ENCODE data around the gene S100A7A. TPM values are rescaled to one million over a fixed set of nuclear protein-coding genes. Genes with fewer than 3 reads are reported as not detected.

Gene S100A7A
- total and polyA plus RNA-seq, 8 donors: not detected

- intact Hi-C loops (cut with DNase I): no loop called here
- TF ChIP-seq CTCF (IDR thresholded peaks at IDR 0.05): no peak
- no peak for ATAC-seq
- no peak for DNase-seq
- H3K36me3 ChIP-seq: no peaks in the 10 kb centered on the region
- H3K27me3 ChIP-seq: no peaks in the 10 kb centered on the region
- H3K4me3 ChIP-seq: no peak overlapping the region
- no peaks in the 10 kb centered on the region for H3K9me3 ChIP-seq
- H3K27ac ChIP-seq: peak overlapping the region in 1 of 2 donors; percentile 85
- H3K4me1 ChIP-seq: peaks cover 0 to 63% of the 10 kb centered on the region in 2 donors
Observed at GRCh38 chr1:153372571-153372970, 43.7 kb upstream of the S100A7A start.

DNA sequence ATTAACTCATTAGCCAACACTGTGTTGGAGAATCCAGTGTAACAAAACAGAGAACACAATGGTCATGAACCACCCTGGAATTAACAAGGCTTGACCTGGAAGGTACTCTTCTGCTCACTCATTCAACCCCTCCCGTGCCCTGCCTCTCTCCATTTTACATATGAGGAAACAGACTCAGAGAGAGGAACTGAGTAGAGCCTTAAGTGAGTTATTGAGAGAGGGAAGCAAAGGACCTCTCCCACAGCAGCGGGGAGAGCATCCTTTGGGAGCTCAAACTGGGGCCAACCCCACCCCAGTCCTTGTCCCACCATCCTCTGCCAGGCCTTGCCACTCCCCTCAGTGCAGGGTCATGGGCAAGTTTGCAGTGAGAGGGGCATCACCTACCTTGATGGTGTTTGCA, 42.2 kb upstream of the S100A7A start:
- peaks cover 0 to 49% of the 10 kb centered on the region in 2 donors for H3K4me1 ChIP-seq
- intact Hi-C loops (cut with DNase I): no loop called here
- peak; percentile 38 for ATAC-seq
- H3K36me3 ChIP-seq: no peaks in the 10 kb centered on the region
- no peak for DNase-seq
- H3K27me3 ChIP-seq: no peaks in the 10 kb centered on the region
- peak overlapping the region in 1 of 2 donors; percentile 8 for H3K4me3 ChIP-seq
- H3K27ac ChIP-seq: peak overlapping the region in 1 of 2 donors; percentile 85
- no peak for TF ChIP-seq CTCF (IDR thresholded peaks at IDR 0.05)
- no peaks in the 10 kb centered on the region for H3K9me3 ChIP-seq

DNA sequence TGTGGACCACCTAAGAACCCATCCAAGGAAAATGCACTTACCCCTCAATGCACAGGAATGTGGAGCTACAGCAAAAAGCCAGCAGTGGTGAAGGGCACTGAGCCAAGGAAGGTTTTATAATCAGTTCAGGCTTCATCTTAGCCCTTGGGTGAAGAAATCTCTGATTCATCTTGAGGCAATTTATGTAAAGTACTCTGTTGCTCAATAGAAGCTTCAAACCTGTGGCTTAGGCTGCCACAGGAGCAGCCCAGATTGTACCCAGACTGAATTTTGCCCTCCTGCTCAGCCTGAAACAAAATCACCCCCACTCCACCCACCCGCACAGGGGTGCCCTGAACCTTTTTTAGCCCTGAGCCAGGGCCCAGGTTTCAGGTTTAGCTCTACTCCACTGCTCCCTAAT, 40.8 kb upstream of the S100A7A start, which contains the start of gene S100A12:
S100A12 (minus strand) TSS at position 111 of the 400 bp plus-strand sequence. CDS start 1,029 bp downstream, outside the sequence.
- Histone ChIP-seq H3K36me3 (no peaks in the 10 kb centered on the region), H3K4me1 (peaks cover 0 to 46% of the 10 kb centered on the region in 2 donors), H3K9me3 (no peaks in the 10 kb centered on the region), H3K27me3 (no peaks in the 10 kb centered on the region), H3K4me3 (peak within 1 kb of the TSS in 1 of 2 donors; percentile 8), H3K27ac (peak within 1 kb of the TSS in 1 of 2 donors; percentile 85)
- DNase-seq (no peak), ATAC-seq (peak; percentile 91)
- intact Hi-C loops (cut with DNase I): no loop called here
- no peak for TF ChIP-seq CTCF (IDR thresholded peaks at IDR 0.05)

DNA sequence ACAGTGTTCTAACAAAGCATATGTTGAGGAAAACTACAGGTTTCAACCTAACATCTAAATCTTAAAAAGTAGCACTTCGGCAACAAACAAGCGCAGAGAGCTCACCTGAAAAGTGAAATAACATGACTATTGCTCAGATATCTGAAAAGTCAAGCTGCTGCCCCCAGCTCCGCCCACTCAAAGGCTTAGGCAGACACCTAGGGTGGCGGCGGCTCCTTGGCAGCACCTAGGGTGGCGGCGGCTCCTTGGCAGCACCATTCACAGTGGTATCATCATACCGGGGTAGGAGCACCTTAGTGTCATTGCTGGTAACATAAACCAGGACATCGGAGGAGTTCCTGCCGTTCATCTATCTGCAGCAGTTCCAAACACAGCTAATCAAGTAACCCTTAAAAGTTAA, 36.7 kb upstream of the S100A7A start:
- no peak for TF ChIP-seq CTCF (IDR thresholded peaks at IDR 0.05)

DNA sequence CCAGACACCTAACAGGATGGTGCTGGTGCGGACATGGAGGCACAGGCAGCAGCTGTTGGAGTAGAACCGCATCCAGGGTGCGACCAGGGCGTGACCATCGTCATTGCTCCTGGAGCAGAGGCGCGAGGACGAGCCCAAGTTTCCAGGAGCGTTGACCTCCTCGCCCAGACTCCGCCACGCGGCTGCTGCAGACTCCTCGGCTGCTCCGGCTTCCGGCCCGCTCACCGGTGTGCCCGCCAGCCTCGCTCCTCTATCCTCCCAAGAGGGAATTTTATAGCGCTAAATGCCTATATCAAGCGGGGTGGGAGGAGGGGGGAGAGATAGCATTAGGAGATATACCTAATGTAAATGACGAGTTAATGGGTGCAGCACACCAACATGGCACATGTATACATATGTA, 35.6 kb upstream of the S100A7A start:
- ATAC-seq (no peak), DNase-seq (no peak)
- Histone ChIP-seq H3K9me3 (peaks cover 0 to 14% of the 10 kb centered on the region in 2 donors), H3K27ac (no peak overlapping the region), H3K4me3 (no peak overlapping the region), H3K27me3 (no peaks in the 10 kb centered on the region), H3K4me1 (peaks cover 0 to 34% of the 10 kb centered on the region in 2 donors), H3K36me3 (no peaks in the 10 kb centered on the region)
- no peak for TF ChIP-seq CTCF (IDR thresholded peaks at IDR 0.05)
- intact Hi-C loops (cut with DNase I): no loop called here

More for the DNA sequence above, 36.7 kb upstream of the S100A7A start:
- H3K27me3 ChIP-seq: no peaks in the 10 kb centered on the region
- no peak overlapping the region for H3K27ac ChIP-seq
- intact Hi-C loops (cut with DNase I): no loop called here
- H3K36me3 ChIP-seq: no peaks in the 10 kb centered on the region
- ATAC-seq: no peak
- DNase-seq: no peak
- H3K4me1 ChIP-seq: peaks cover 0 to 34% of the 10 kb centered on the region in 2 donors
- peaks cover 0 to 14% of the 10 kb centered on the region in 2 donors for H3K9me3 ChIP-seq
- H3K4me3 ChIP-seq: no peak overlapping the region

All from left lung (tissue), 10 donors.